Stomach (tissue), 9 donors: Measurements from ENCODE around the gene SNN. TPM values are rescaled to one million over a fixed set of nuclear protein-coding genes. Genes with fewer than 3 reads are reported as not detected.
A peak's percentile ranks its signal among the peaks of the same experiment; 100 is the strongest.

Experiments used
- DNase-seq, 2 donors: peaks; one replicate each; pipeline versions ENCODE4 v3.0.0 to v3.0.0-alpha.2; 2013 to 2019
- H3K27ac ChIP-seq, 5 donors: fragments of 200-600 bp in 4 of 5; sonication (generic) in 4 of 5; one replicate each; pipeline ENCODE4 v1.5.1; 2013 to 2019; ENCODE audit warnings: mild to moderate bottlenecking in 1 of 5, moderate library complexity in 1 of 5
- H3K27me3 ChIP-seq, 3 donors: fragments of 200-600 bp; sonication (generic); one replicate each; pipeline ENCODE4 v1.5.1; 2017 to 2019; ENCODE audit warnings: mixed run types in 1 of 3
- H3K36me3 ChIP-seq, 4 donors: fragments of 200-600 bp; sonication (generic); 1 replicate in 3 of 4; 2 replicates in 1 of 4; pipeline ENCODE4 v1.5.1; 2016 to 2019
- H3K4me1 ChIP-seq, 4 donors: fragments of 200-600 bp; sonication (generic); one replicate each; pipeline ENCODE4 v1.5.1; 2016 to 2019
- H3K4me3 ChIP-seq, 4 donors: fragments of 200-600 bp; sonication (generic) in 3 of 4; one replicate each; pipeline ENCODE4 v1.5.1; 2016 to 2019; ENCODE audit warnings: mild to moderate bottlenecking in 1 of 4
- H3K9me3 ChIP-seq, 4 donors: fragments of 200-600 bp; sonication (generic); one replicate each; pipeline ENCODE4 v1.5.1; 2016 to 2019
- CTCF ChIP-seq, 7 experiments: fragments of 450-650 bp in 4 of 7; fragments of 200-600 bp in 3 of 7; sonication (generic) in 3 of 7; IDR thresholded peaks; one replicate each; pipeline ENCODE4 v1.5.1; 2016 to 2019; ENCODE audit warnings: antibody characterized with exemption in 7 of 7, control low read depth in 2 of 7, mild to moderate bottlenecking in 1 of 7
- EP300 ChIP-seq: sonication (generic); formaldehyde crosslinking; IDR thresholded peaks from one replicate; pipeline ENCODE4 v1.6.1; 2017; ENCODE audit warnings: antibody characterized with exemption
- POLR2A ChIP-seq, 4 donors: fragments of 450-650 bp; IDR thresholded peaks; one replicate each; pipeline ENCODE4 v1.6.1; 2016; ENCODE audit warnings: antibody characterized with exemption in 4 of 4, control low read depth in 2 of 4, mild to moderate bottlenecking in 1 of 4, moderate library complexity in 1 of 4
- POLR2AphosphoS5 ChIP-seq, 3 donors: sonication (generic); formaldehyde crosslinking; IDR thresholded peaks; one replicate each; pipeline ENCODE4 v1.6.1; 2016; ENCODE audit warnings: antibody characterized with exemption in 3 of 3
- WGBS, 5 donors: extraction: QIAGEN DNeasy Blood & Tissue Kit in 3 of 5; methylation state at CpG; one replicate each; pipeline versions ENCODE4 v1.1.5 to v1.1.7; 2013 to 2018; 5-methylcytosine and 5-hydroxymethylcytosine counted together
- intact Hi-C: fragments of 100-400 bp; cut with DNase I; formaldehyde crosslinking; loops from one replicate; pipeline ENCODE4 v1.15.1; 2023; ENCODE audit warnings: low total_unique reads
- polyA plus RNA-seq, 3 donors: library from polyadenylated mRNA; stranded (reverse); fragments of 200-250 nt; gene quantifications; one replicate each; pipeline ENCODE4 v1.2.3, GENCODE V29; 2013
- total RNA-seq, 5 donors: library from RNA; depleted of rRNA; stranded (reverse); fragments of >200 nt; gene quantifications; one replicate each; pipeline versions ENCODE4 v1.1.0 to v1.2.3, GENCODE V29; 2014 to 2016
- donor health status: healthy with polysubstance abuse.
- donor health status: Bipolar disorder and iron deficiency.
- donor health status: healthy.

SNN gene
- total and polyA plus RNA-seq, 8 donors: 2.9 to 25.0 (median 13.7) TPM

- TF ChIP-seq POLR2A (IDR thresholded peaks at IDR 0.05) (no peak), POLR2AphosphoS5 (IDR thresholded peaks at IDR 0.05) (no peak), CTCF (IDR thresholded peaks at IDR 0.05) (no peak), EP300 (no peak)
- 74 to 84% (median 77%) methylated on average over 12 of the region's 12 CpGs for WGBS, 5 donors
- Histone ChIP-seq H3K4me3 (no peak overlapping the region), H3K27me3 (no peaks in the 10 kb centered on the region), H3K36me3 (peaks cover 71 to 100% (median 97%) of the 10 kb centered on the region in 4 donors), H3K4me1 (peaks cover 33 to 76% (median 56%) of the 10 kb centered on the region in 4 donors), H3K27ac (peak overlapping the region in 3 of 5 donors; percentile 57 to 75 (median 59)), H3K9me3 (no peaks in the 10 kb centered on the region)
- peak in 1 of 2 donors; percentile 18 for DNase-seq
- intact Hi-C loops: no loop called here
Measured at GRCh38 chr16:11681976-11682654, 13.9 kb downstream of the SNN start.

- no peaks in the 10 kb centered on the region for H3K9me3 ChIP-seq
- peaks cover 72 to 100% (median 97%) of the 10 kb centered on the region in 4 donors for H3K36me3 ChIP-seq
- H3K27ac ChIP-seq: peak overlapping the region in 4 of 5 donors; percentile 10 to 75 (median 50)
- no peaks in the 10 kb centered on the region for H3K27me3 ChIP-seq
- peaks cover 32 to 74% (median 52%) of the 10 kb centered on the region in 4 donors for H3K4me1 ChIP-seq
- 45 to 67% (median 60%) methylated on average over 5 of the region's 5 CpGs for WGBS, 5 donors
- DNase-seq: no peak
- intact Hi-C loops: no loop called here
- TF ChIP-seq POLR2A (IDR thresholded peaks at IDR 0.05) (no peak), POLR2AphosphoS5 (IDR thresholded peaks at IDR 0.05) (peak in 1 of 3 donors; percentile 25)
- no peak overlapping the region for H3K4me3 ChIP-seq
Measured at GRCh38 chr16:11682655-11683096, 14.4 kb downstream of the SNN start.

DNA sequence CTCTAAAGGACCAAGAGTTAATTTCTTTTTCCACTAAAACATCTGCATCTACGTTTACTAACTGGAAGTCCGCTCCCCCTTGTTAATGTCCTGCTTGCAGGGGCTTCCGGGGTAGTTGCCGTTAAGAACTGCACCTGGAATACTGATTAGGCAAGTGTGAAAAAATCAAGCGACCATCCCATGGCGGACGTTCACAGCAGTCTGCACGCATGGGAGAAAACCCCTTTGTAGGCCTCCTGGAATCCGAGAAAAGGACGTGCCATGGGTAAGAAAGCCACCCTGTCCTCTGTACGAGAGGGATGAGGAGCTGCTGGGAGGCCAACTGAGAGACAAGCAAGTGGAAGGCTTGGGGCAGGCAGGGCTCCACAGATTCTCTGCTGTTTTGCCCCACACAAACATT, 14.9 kb downstream of the SNN start:
- 81 to 87% (median 83%) methylated on average over 11 of the region's 11 CpGs for WGBS, 5 donors
- no peaks in the 10 kb centered on the region for H3K9me3 ChIP-seq
- peak overlapping the region in 4 of 5 donors; percentile 10 to 75 (median 50) for H3K27ac ChIP-seq
- H3K4me3 ChIP-seq: no peak overlapping the region
- TF ChIP-seq CTCF (IDR thresholded peaks at IDR 0.05) (no peak), POLR2A (IDR thresholded peaks at IDR 0.05) (no peak), EP300 (no peak), POLR2AphosphoS5 (IDR thresholded peaks at IDR 0.05) (no peak)
- peaks cover 27 to 74% (median 50%) of the 10 kb centered on the region in 4 donors for H3K4me1 ChIP-seq
- peaks cover 75 to 100% (median 97%) of the 10 kb centered on the region in 4 donors for H3K36me3 ChIP-seq
- no peaks in the 10 kb centered on the region for H3K27me3 ChIP-seq
- no peak for DNase-seq
- intact Hi-C loops: no loop called here

GRCh38 chr16:11684231-11685025, 16.2 kb downstream of the SNN start:
- H3K4me3 ChIP-seq: no peak overlapping the region
- H3K9me3 ChIP-seq: no peaks in the 10 kb centered on the region
- H3K27me3 ChIP-seq: no peaks in the 10 kb centered on the region
- intact Hi-C loops: no loop called here
- no peak for TF ChIP-seq CTCF (IDR thresholded peaks at IDR 0.05)
- TF ChIP-seq EP300: no peak
- no peak for TF ChIP-seq POLR2AphosphoS5 (IDR thresholded peaks at IDR 0.05)
- no peak for TF ChIP-seq POLR2A (IDR thresholded peaks at IDR 0.05)
- 93 to 96% (median 94%) methylated on average over 11 to 12 of the region's 12 CpGs for WGBS, 5 donors
- H3K4me1 ChIP-seq: peaks cover 23 to 74% (median 46%) of the 10 kb centered on the region in 4 donors
- DNase-seq: no peak
- H3K27ac ChIP-seq: peak overlapping the region in 1 of 5 donors; percentile 47
- H3K36me3 ChIP-seq: peaks cover 69 to 89% (median 87%) of the 10 kb centered on the region in 4 donors
